K562 (cell line): ENCODE data around the gene NUDCD3. TPM values are rescaled to one million over a fixed set of nuclear protein-coding genes. Genes with fewer than 3 reads are reported as not detected.

Source experiments
- ATAC-seq: fragments of 200-7000 bp; cut with Tn5 transposase; 3 replicates; pipeline ENCODE4 v1.9.1; 2020; ENCODE audit warnings: moderate library complexity
- BruUV-seq: library from RNA; stranded (reverse); fragments of 400-500 nt; replicated peaks from 2 replicates; lab custom pipeline; 2021; lab: Mats Ljungman, UMichigan
- CTCF ChIA-PET: fragments of 300-600 bp; formaldehyde crosslinking; extraction: SDS; loops from one replicate; lab custom pipeline; 2021; ENCODE audit warnings: low intra/inter-chr PET ratio; lab: Yijun Ruan, JAX
- POLR2A ChIA-PET: fragments of 300-600, 350-650 bp; sonication (Branson Sonifier 250); formaldehyde crosslinking; extraction: SDS; loops from one replicate; lab custom pipeline; 2021; ENCODE audit warnings: antibody characterized with exemption, inconsistent platforms; lab: Yijun Ruan, JAX
- DNase-seq, 4 experiments: peaks; one replicate each; pipeline versions ENCODE4 v3.0.0 to v3.0.0-alpha.2; 2011 to 2018; ENCODE audit warnings: low spot score in 3 of 4, mixed read lengths in 3 of 4; ENCODE audit errors: extremely low read depth in 1 of 4
- FAIRE-seq: peaks from 2 replicates; lab custom pipeline; 2011; peaks lifted over from hg19 to GRCh38; lab: Jason Lieb, UNC
- H2AFZ ChIP-seq: 2 replicates; pipeline ENCODE4 v1.6.0; 2011; ENCODE audit warnings: low read depth, low read length, control low read depth, inconsistent platforms
- H3K27ac ChIP-seq: fragments of 200-600 bp; 3 replicates; pipeline ENCODE4 v1.8.0; 2011; ENCODE audit warnings: low read depth, mild to moderate bottlenecking, control low read depth, inconsistent platforms, low read length, moderate library complexity, mixed read lengths; ENCODE audit errors: extremely low read depth
- H3K27me3 ChIP-seq, 2 experiments: fragments of 300-600 bp in 1 of 2; 2 replicates in 1 of 2; 3 replicates in 1 of 2; pipeline versions ENCODE4 v1.6.0 to v1.8.0; 2011; ENCODE audit warnings: inconsistent platforms in 2 of 2, low read length in 2 of 2, mild to moderate bottlenecking in 1 of 2, mixed read lengths in 1 of 2, moderate library complexity in 1 of 2; ENCODE audit not compliant: control insufficient read depth in 2 of 2, insufficient read depth in 2 of 2
- H3K36me3 ChIP-seq: fragments of 300-600 bp; 3 replicates; pipeline ENCODE4 v1.8.0; 2011; ENCODE audit warnings: mild to moderate bottlenecking, low read length, inconsistent platforms; ENCODE audit not compliant: control insufficient read depth, insufficient read depth
- H3K4me1 ChIP-seq, 2 experiments: fragments of 200-600 bp in 1 of 2; replicated peaks in 1 of 2; 2 replicates in 1 of 2; 3 replicates in 1 of 2; pipeline versions ENCODE4 v1.5.1 to v1.8.0; 2011; ENCODE audit warnings: inconsistent platforms in 2 of 2, low read length in 2 of 2, mild to moderate bottlenecking in 1 of 2, mixed read lengths in 1 of 2, moderate library complexity in 1 of 2; ENCODE audit not compliant: control insufficient read depth in 2 of 2, insufficient read depth in 2 of 2
- H3K4me2 ChIP-seq: 2 replicates; pipeline ENCODE4 v1.6.1; 2011; ENCODE audit warnings: low read length, control low read depth, inconsistent platforms, mixed read lengths; ENCODE audit not compliant: insufficient read depth
- H3K4me3 ChIP-seq: fragments of 200-600 bp; sonication (generic), shearing (Covaris generic); 2 replicates; pipeline ENCODE4 v1.5.1; 2016; ENCODE audit warnings: control low read depth, inconsistent platforms
- H3K79me2 ChIP-seq: fragments of 200-600 bp; 3 replicates; pipeline ENCODE4 v1.8.0; 2011; ENCODE audit warnings: low read length, inconsistent platforms; ENCODE audit not compliant: control insufficient read depth, insufficient read depth
- H3K9ac ChIP-seq, 2 experiments: 2 replicates each; pipeline versions ENCODE4 v1.6.0 to v1.6.1; 2011; ENCODE audit warnings: low read depth in 2 of 2, low read length in 2 of 2, control low read depth in 1 of 2, inconsistent platforms in 1 of 2, mild to moderate bottlenecking in 1 of 2, mixed read lengths in 1 of 2; ENCODE audit not compliant: insufficient read depth in 1 of 2
- H3K9me1 ChIP-seq: one replicate; pipeline ENCODE4 v1.6.0; 2011; ENCODE audit warnings: inconsistent platforms, mild to moderate bottlenecking, low read length, moderate library complexity; ENCODE audit not compliant: control insufficient read depth, insufficient read depth
- H3K9me3 ChIP-seq: replicated peaks from 2 replicates; pipeline ENCODE4 v1.5.1; 2011; ENCODE audit warnings: low read depth, low read length, inconsistent platforms; ENCODE audit not compliant: control insufficient read depth, insufficient read depth
- H4K20me1 ChIP-seq: replicated peaks from 2 replicates; pipeline ENCODE4 v1.6.1; 2011; ENCODE audit warnings: low read length, inconsistent platforms, mixed read lengths; ENCODE audit not compliant: control insufficient read depth, insufficient read depth
- ARNT ChIP-seq, 2 experiments: fragments of 450-650 bp; IDR thresholded peaks; 2 replicates each; pipeline ENCODE4 v1.6.1; 2016; ENCODE audit warnings: mild to moderate bottlenecking in 1 of 2
- EHMT2 ChIP-seq: fragments of 450-650 bp; IDR thresholded peaks from 2 replicates; pipeline ENCODE4 v1.6.1; 2018; ENCODE audit warnings: antibody characterized with exemption
- NR3C1 ChIP-seq: sonication (generic); formaldehyde crosslinking; IDR thresholded peaks from 2 replicates; pipeline ENCODE4 v1.8.1; 2022; ENCODE audit warnings: missing genetic modification reagents
- SMAD3 ChIP-seq: fragments of 450-650 bp; formaldehyde crosslinking; conservative IDR thresholded peaks from 2 replicates; pipeline ENCODE4 v1.4.0; 2020; ENCODE audit warnings: mild to moderate bottlenecking
- TEAD2 ChIP-seq: fragments of 450-650 bp; IDR thresholded peaks from 2 replicates; pipeline ENCODE4 v1.6.1; 2016; ENCODE audit warnings: missing genetic modification characterization, control low read depth, missing compliant biosample characterization
- ZNF174 ChIP-seq: fragments of 250-450 bp; sonication (Bioruptor Pico); IDR thresholded peaks from 2 replicates; pipeline ENCODE4 v1.4.0; 2020; ENCODE audit warnings: mild to moderate bottlenecking
- ZNF395 ChIP-seq: fragments of 200-800 bp; sonication (Bioruptor generic); IDR thresholded peaks from 2 replicates; pipeline ENCODE4 v1.6.1; 2017; ENCODE audit warnings: missing genetic modification characterization, missing compliant biosample characterization
- ZNF764 ChIP-seq: fragments of 250-450 bp; sonication (Bioruptor Pico); IDR thresholded peaks from 2 replicates; pipeline ENCODE4 v1.4.0; 2020; ENCODE audit warnings: low read depth, mild to moderate bottlenecking, moderate library complexity
- WGBS: fragments of 100-300 bp; shearing (Covaris generic); methylation state at CpG from one replicate; pipeline ENCODE4 v1.1.6; 2016; ENCODE audit warnings: low coverage, mixed read lengths; ENCODE audit not compliant: insufficient coverage; ENCODE audit errors: missing lambda C conversion rate; 5-methylcytosine and 5-hydroxymethylcytosine counted together
- in situ Hi-C: fragments of 300-500 bp; cut with MboI; formaldehyde crosslinking; loops from 4 replicates; pipeline ENCODE4 v1.15.0; 2018; ENCODE audit warnings: inconsistent platforms, mixed read lengths
- intact Hi-C: fragments of 100-400 bp; cut with micrococcal nuclease; formaldehyde crosslinking; loops from 2 replicates; pipeline ENCODE4 v1.14.2; 2022
- polyA plus RNA-seq, 8 experiments: library from polyadenylated mRNA; depleted of rRNA in 4 of 8; stranded (reverse) in 5 of 8; unstranded in 3 of 8; fragments of >200 nt; fragmentation: Nextera tagmentation in 2 of 8; fragmentation: Illumina TruSeq in 1 of 8; extraction: Ambion mirVana in 2 of 8; extraction: Trizol in 1 of 8; gene quantifications; 2 replicates each; pipeline versions ENCODE4 v1.2.1 to v1.2.3, GENCODE V29; 2011 to 2014; ENCODE audit warnings: inconsistent platforms in 1 of 8, missing spikeins in 1 of 8
- total RNA-seq, 7 experiments: library from RNA; depleted of rRNA in 6 of 7; stranded (reverse); fragments of >200 nt in 6 of 7; fragmentation: Illumina TruSeq in 2 of 7; extraction: Trizol in 2 of 7; gene quantifications; 2 replicates each; pipeline versions ENCODE4 v1.2.1 to v1.2.3, GENCODE V29; 2011 to 2021; ENCODE audit warnings: low replicate concordance in 1 of 7
- TF ChIP-seq, protein P1 (sequence below): fragments of 250-450 bp; sonication (Bioruptor Pico); IDR thresholded peaks from 2 replicates; pipeline ENCODE4 v1.8.0; 2022; ENCODE audit warnings: moderate library complexity, mild to moderate bottlenecking, inconsistent platforms

NUDCD3 gene
- total and polyA plus RNA-seq, 9 of the 15 experiments (the other 6 are each of a cell fraction or from before 2014, with no cell fraction given), result 24.8 to 64.2 (median 42.6) TPM

- Histone ChIP-seq H3K9ac (peak overlapping the region in 1 of 2 experiments; percentile 65; a peak in 2 of 4 replicates), H3K79me2 (no peaks in the 10 kb centered on the region), H3K9me3 (no peaks in the 10 kb centered on the region), H3K4me3 (no peak overlapping the region), H4K20me1 (no peaks in the 10 kb centered on the region), H2AFZ (no peak overlapping the region), H3K27me3 (no peaks in the 10 kb centered on the region), H3K9me1 (no peaks in the 10 kb centered on the region), H3K4me1 (peaks cover 0 to 50% of the 10 kb centered on the region in 2 experiments; a peak in 2 of 5 replicates), H3K36me3 (no peaks in the 10 kb centered on the region), H3K4me2 (no peak overlapping the region), H3K27ac (no peak overlapping the region)
- FAIRE-seq, result no peak
- 46% methylated on average over 9 of the region's 10 CpGs for WGBS
- peak in 1 of 4 experiments; percentile 3 for DNase-seq
- no peak for TF ChIP-seq TEAD2
- no peak for TF ChIP-seq ZNF395 (CRISPR knock-in tag)
- no peak for TF ChIP-seq ARNT (IDR thresholded peaks at IDR 0.05)
- TF ChIP-seq EHMT2, result no peak
- no peak for TF ChIP-seq ZNF764 (CRISPR knock-in tag)
- TF ChIP-seq NR3C1, result no peak
- TF ChIP-seq, protein P1, sequence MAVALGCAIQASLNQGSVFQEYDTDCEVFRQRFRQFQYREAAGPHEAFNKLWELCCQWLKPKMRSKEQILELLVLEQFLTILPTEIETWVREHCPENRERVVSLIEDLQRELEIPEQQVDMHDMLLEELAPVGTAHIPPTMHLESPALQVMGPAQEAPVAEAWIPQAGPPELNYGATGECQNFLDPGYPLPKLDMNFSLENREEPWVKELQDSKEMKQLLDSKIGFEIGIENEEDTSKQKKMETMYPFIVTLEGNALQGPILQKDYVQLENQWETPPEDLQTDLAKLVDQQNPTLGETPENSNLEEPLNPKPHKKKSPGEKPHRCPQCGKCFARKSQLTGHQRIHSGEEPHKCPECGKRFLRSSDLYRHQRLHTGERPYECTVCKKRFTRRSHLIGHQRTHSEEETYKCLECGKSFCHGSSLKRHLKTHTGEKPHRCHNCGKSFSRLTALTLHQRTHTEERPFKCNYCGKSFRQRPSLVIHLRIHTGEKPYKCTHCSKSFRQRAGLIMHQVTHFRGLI (CRISPR knock-in tag), result no peak
- TF ChIP-seq ZNF174 (CRISPR knock-in tag), result no peak
- TF ChIP-seq SMAD3 (CRISPR knock-in tag), result no peak
- in situ Hi-C loops (no loop called here), intact Hi-C loops (no loop called here)
- ATAC-seq, result no peak
- ChIA-PET POLR2A (interaction anchor here (0.6 to 0.7 kb wide), 3 partner anchors 13 to 69 kb away, joined by 3 read pairs; no protein-coding TSS in a partner anchor), CTCF (no interaction called here)
- no TSS peak for BruUV-seq
Measured at GRCh38 chr7:44536090-44536489, 45.6 kb upstream of the NUDCD3 start.
